ENCODE data around the gene PARP15.

- TF ChIP-seq CTCF (conservative IDR thresholded peaks at IDR 0.05 in 1 of 2, IDR thresholded peaks at IDR 0.05 in 1 of 2; ENCODE audit: low read depth in 1 of 2, low read length in 2 of 2) (no peak), EZH2 (IDR thresholded peaks at IDR 0.05; ENCODE audit: low read length, missing control alignments) (no peak)
Measured at GRCh38 chr3:122661633-122662032, 84.2 kb downstream of the PARP15 start.
